Osteocyte (in vitro differentiated cells): Measurements from ENCODE around the gene HEXIM1. TPM values are rescaled to one million over a fixed set of nuclear protein-coding genes. Genes with fewer than 3 reads are reported as not detected.

Experiments used
- DNase-seq: peaks from one replicate; pipeline ENCODE4 v3.0.0; 2021; ENCODE audit warnings: mixed read lengths; ENCODE audit not compliant: unreplicated experiment; ENCODE audit errors: extremely low spot score
- H3K27ac Mint-ChIP-seq: one replicate; pipeline ENCODE4 v1.8.0; 2021; ENCODE audit warnings: mild to moderate bottlenecking, mixed read lengths; ENCODE audit not compliant: unreplicated experiment
- H3K27me3 Mint-ChIP-seq: one replicate; pipeline ENCODE4 v1.8.0; 2021; ENCODE audit warnings: mixed read lengths; ENCODE audit not compliant: unreplicated experiment
- H3K36me3 Mint-ChIP-seq: one replicate; pipeline ENCODE4 v1.8.0; 2021; ENCODE audit warnings: mixed read lengths; ENCODE audit not compliant: unreplicated experiment
- H3K4me1 Mint-ChIP-seq: one replicate; pipeline ENCODE4 v1.8.0; 2021; ENCODE audit warnings: mixed read lengths; ENCODE audit not compliant: unreplicated experiment
- H3K4me3 Mint-ChIP-seq: one replicate; pipeline ENCODE4 v1.8.0; 2021; ENCODE audit warnings: mild to moderate bottlenecking, moderate library complexity, mixed read lengths; ENCODE audit not compliant: unreplicated experiment
- H3K9me3 Mint-ChIP-seq: one replicate; pipeline ENCODE4 v1.8.0; 2021; ENCODE audit warnings: mixed read lengths; ENCODE audit not compliant: unreplicated experiment
- total RNA-seq: library from RNA; stranded (reverse); gene quantifications from 2 replicates; pipeline ENCODE4 v1.2.1, GENCODE V29; 2021
- TF ChIP-seq, protein P1 (sequence below): fragments of 200-600 bp; sonication (generic); IDR thresholded peaks from 2 replicates; pipeline ENCODE4 v1.5.0; 2021; ENCODE audit warnings: antibody characterized with exemption, mild to moderate bottlenecking, moderate library complexity

Gene HEXIM1
- total RNA-seq, 1 donor from 2014 or later, result 44.5 TPM

DNA sequence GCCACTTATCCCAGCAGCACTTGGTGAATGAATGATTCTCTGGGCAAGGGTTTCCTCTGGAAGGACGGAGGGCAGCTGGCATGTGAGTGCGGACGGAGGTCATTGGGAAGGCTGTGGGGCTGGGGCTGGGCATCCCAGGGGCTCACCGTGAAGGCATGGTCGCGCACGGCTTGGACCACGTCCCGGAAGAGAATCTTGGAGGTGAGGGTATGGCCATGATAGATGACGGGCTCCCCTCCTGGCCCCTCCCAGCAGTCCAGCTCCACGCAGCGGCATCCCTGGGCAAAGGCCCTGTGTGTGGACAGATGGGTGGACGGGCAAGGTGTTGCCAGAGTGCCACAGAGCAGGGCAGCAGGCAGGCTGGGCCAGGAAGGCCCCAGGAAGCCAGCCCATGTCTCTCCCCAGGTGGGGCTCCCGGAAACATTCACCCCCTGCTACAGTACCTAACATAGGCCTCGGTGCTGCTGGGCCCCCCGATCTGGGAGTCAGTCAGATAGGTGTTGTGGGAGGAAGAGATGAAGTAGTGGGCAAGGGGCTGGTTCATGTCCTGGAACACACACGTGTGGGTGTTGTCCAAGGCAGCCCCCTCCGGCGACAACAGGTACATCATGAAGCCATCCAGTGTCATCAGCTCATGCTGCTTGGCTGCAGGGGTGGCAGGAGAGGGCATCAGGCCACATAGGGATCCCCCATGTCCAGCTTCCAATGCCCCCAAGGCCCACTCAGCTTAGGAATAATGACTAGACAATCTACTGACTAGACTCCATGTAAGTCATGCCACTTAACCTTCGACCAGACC is 30.2 kb upstream of the HEXIM1 start:
- no peaks in the 10 kb centered on the region for H3K27me3 Mint-ChIP-seq
- H3K4me3 Mint-ChIP-seq, result no peak overlapping the region
- H3K4me1 Mint-ChIP-seq, result peaks cover 41% of the 10 kb centered on the region
- peaks cover 20% of the 10 kb centered on the region for H3K36me3 Mint-ChIP-seq
- no peaks in the 10 kb centered on the region for H3K9me3 Mint-ChIP-seq
- TF ChIP-seq, protein P1, sequence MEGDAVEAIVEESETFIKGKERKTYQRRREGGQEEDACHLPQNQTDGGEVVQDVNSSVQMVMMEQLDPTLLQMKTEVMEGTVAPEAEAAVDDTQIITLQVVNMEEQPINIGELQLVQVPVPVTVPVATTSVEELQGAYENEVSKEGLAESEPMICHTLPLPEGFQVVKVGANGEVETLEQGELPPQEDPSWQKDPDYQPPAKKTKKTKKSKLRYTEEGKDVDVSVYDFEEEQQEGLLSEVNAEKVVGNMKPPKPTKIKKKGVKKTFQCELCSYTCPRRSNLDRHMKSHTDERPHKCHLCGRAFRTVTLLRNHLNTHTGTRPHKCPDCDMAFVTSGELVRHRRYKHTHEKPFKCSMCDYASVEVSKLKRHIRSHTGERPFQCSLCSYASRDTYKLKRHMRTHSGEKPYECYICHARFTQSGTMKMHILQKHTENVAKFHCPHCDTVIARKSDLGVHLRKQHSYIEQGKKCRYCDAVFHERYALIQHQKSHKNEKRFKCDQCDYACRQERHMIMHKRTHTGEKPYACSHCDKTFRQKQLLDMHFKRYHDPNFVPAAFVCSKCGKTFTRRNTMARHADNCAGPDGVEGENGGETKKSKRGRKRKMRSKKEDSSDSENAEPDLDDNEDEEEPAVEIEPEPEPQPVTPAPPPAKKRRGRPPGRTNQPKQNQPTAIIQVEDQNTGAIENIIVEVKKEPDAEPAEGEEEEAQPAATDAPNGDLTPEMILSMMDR, result no peak
- no peak overlapping the region for H3K27ac Mint-ChIP-seq
- DNase-seq, result no peak

DNA sequence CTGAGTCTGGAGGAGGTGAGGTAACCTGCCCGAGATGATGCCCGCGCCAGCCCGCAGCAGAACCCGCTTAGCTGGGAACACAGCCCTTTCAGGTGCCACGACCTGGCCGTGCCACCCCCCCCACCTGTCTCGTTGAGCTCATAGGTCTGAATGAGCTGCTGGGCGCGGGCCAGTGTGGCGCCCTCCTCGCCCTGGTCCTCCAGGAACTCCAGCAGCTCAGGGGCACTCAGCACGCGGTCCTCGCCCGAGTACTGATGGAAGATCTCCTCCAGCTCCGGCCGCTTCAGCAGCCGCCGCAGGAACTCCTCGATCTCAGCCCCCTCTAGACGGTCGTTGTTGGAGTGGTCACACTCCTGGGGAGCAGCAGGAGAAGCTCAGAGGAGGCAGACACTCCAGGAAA is 29.6 kb upstream of the HEXIM1 start:
- Mint-ChIP-seq H3K4me1 (peaks cover 45% of the 10 kb centered on the region), H3K27me3 (no peaks in the 10 kb centered on the region), H3K36me3 (peaks cover 20% of the 10 kb centered on the region), H3K27ac (no peak overlapping the region), H3K9me3 (no peaks in the 10 kb centered on the region), H3K4me3 (no peak overlapping the region)
- TF ChIP-seq, protein P1, result no peak
- DNase-seq, result no peak

GRCh38 chr17:45119964-45120363 is 28.3 kb upstream of the HEXIM1 start:
- no peaks in the 10 kb centered on the region for H3K9me3 Mint-ChIP-seq
- H3K4me3 Mint-ChIP-seq, result no peak overlapping the region
- H3K27me3 Mint-ChIP-seq, result no peaks in the 10 kb centered on the region
- TF ChIP-seq, protein P1, result no peak
- peaks cover 16% of the 10 kb centered on the region for H3K36me3 Mint-ChIP-seq
- DNase-seq, result no peak
- peaks cover 51% of the 10 kb centered on the region for H3K4me1 Mint-ChIP-seq
- H3K27ac Mint-ChIP-seq, result no peak overlapping the region

DNA sequence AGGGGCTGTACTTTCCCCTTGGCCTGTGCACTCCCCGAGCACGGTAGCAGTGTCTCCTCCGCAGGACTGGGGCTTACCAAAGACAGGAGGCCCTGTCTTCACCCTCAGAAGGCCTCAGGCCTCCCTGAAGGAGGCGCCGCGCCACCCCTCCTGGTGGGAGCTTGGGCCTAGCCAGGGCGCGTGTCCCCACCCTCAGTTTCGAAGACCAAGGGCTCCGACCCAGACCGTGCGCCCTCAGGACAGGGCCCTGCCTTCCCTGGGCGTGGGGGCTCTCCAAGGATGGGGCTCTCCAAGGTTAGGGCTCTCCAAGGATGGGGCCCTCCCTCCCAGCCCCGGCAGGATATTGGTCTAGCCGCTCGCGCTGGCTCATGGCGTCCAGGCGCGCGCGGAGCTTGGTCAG is 27.7 kb upstream of the HEXIM1 start:
- H3K4me3 Mint-ChIP-seq, result no peak overlapping the region
- TF ChIP-seq, protein P1, result no peak
- peaks cover 52% of the 10 kb centered on the region for H3K4me1 Mint-ChIP-seq
- no peaks in the 10 kb centered on the region for H3K27me3 Mint-ChIP-seq
- DNase-seq, result no peak
- H3K36me3 Mint-ChIP-seq, result peaks cover 16% of the 10 kb centered on the region
- H3K9me3 Mint-ChIP-seq, result no peaks in the 10 kb centered on the region
- no peak overlapping the region for H3K27ac Mint-ChIP-seq

GRCh38 chr17:45121055-45121454 is 27.2 kb upstream of the HEXIM1 start:
- no peaks in the 10 kb centered on the region for H3K9me3 Mint-ChIP-seq
- no peak overlapping the region for H3K27ac Mint-ChIP-seq
- TF ChIP-seq, protein P1, result no peak
- peaks cover 16% of the 10 kb centered on the region for H3K36me3 Mint-ChIP-seq
- H3K27me3 Mint-ChIP-seq, result no peaks in the 10 kb centered on the region
- peaks cover 49% of the 10 kb centered on the region for H3K4me1 Mint-ChIP-seq
- H3K4me3 Mint-ChIP-seq, result no peak overlapping the region
- DNase-seq, result no peak
